Sigmoid colon (tissue), 7 donors: ENCODE data around the gene FERMT2. TPM values are rescaled to one million over a fixed set of nuclear protein-coding genes. Genes with fewer than 3 reads are reported as not detected.

Experiments used
- polyA plus RNA-seq, 3 donors: library from polyadenylated mRNA; stranded (reverse); fragments of 200-250 nt; gene quantifications; one replicate each; pipeline ENCODE4 v1.2.3, GENCODE V29; 2013
- total RNA-seq, 4 donors: library from RNA; depleted of rRNA; stranded (reverse); fragments of >200 nt; gene quantifications; one replicate each; pipeline ENCODE4 v1.1.0, GENCODE V29; 2016
- donor health status: healthy with polysubstance abuse.
- donor health status: Bipolar disorder and iron deficiency.
- donor health status: healthy.

The FERMT2 gene
- total and polyA plus RNA-seq, 7 donors, result 3.0 to 317 (median 278) TPM

Other genes starting within 250 kb of the FERMT2 start
- 10 to 100 TPM; 60.7 to 94.2 (median 86.4) TPM for gene PSMC6, start 243.8 kb downstream of the FERMT2 start, total RNA-seq
- 10 to 100 TPM; 61.9 to 87.9 (median 79.1) TPM for gene PSMC6, start 243.8 kb downstream of the FERMT2 start, polyA plus RNA-seq
- 10 to 100 TPM; 18.6 to 24.7 (median 23.0) TPM for gene STYX, start 220.9 kb downstream of the FERMT2 start, total RNA-seq
- gene STYX, start 220.9 kb downstream of the FERMT2 start, polyA plus RNA-seq, result 1 to 10 TPM; 6.3 to 8.1 (median 7.2) TPM
- gene GNPNAT1, start 159.4 kb downstream of the FERMT2 start, total RNA-seq, result 10 to 100 TPM; 13.3 to 18.8 (median 15.3) TPM
- 10 to 100 TPM; 24.0 to 34.9 (median 27.8) TPM for gene GNPNAT1, start 159.4 kb downstream of the FERMT2 start, polyA plus RNA-seq
- gene DDHD1, start 202.3 kb upstream of the FERMT2 start, total RNA-seq, result 10 to 100 TPM; 15.2 to 21.4 (median 17.9) TPM
- gene DDHD1, start 202.3 kb upstream of the FERMT2 start, polyA plus RNA-seq, result 1 to 10 TPM; 1.2 to 4.8 (median 1.2) TPM